Measurements from ENCODE around the gene KAZN. TPM values are rescaled to one million over a fixed set of nuclear protein-coding genes. Genes with fewer than 3 reads are reported as not detected.

Gene KAZN
- total RNA-seq, 4 donors from 2014 or later = 9.2 to 30.6 (median 21.2) TPM

DNA sequence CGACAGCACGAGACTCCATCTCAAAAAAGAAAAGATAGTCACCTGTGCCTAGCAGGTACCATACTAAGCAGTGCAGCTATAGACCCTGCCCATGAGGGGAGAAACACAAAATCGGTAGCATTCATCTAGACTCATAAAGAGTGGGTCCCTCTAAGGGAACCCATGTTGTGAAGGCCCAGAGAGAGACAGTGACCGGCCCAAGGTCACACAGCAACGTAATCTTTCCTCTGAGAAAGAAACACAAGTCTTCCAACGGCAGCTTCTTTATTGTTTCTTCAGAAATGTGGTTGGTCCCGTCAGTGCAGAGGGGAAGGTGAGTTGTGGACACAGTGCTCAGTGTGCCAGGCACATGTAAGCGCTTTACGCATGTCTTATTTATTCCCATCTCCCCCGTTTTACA, 356.4 kb downstream of the KAZN start:
- ATAC-seq (ENCODE audit: low FRiP score) (no peak), DNase-seq (ENCODE audit: low spot score) (no peak)
- no peak for TF ChIP-seq CTCF (IDR thresholded peaks at IDR 0.05)

DNA sequence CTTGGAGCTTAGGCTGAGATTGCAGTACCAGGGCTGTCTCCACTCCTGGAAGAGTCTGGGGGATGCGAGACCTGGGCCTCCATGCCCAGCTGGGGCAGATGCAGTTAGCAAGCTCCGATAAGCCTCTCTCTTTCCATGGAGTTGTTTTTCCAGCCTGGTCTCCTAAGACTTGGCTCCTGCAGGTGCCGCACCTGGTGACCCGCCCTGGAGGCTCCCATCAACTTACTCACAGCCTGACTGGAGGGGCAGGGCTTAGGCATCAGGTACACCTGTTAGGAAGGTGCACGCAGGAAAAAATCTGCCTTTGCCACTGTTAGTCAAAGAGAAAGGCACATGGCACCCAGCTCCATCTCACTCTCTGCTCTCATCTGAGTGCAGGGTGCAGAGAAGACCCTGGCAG, 356.9 kb downstream of the KAZN start:
- ATAC-seq (ENCODE audit: low FRiP score) (no peak), DNase-seq (ENCODE audit: low spot score) (no peak)
- no peak for TF ChIP-seq CTCF (IDR thresholded peaks at IDR 0.05)

DNA sequence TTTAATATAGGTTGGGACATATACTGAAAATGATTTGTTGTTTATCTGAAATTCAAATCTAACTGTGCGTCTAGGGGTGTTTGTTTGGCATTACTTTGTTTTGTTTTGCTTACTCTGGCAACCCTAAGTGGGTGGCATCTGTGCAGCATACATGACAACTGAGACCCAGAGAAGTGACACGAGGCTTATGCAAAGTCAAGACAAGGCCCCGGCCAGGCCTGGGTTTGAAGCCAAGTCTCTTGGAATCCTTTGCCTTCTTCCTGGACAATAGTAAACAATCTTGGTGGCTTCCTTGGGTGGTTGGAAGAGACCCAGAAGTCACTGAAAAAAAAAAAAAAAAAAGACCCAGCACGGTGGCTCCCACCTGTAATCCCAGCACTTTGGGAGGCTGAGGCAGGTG, 357.5 kb downstream of the KAZN start:
- ATAC-seq (ENCODE audit: low FRiP score) (no peak), DNase-seq (ENCODE audit: low spot score) (no peak)
- TF ChIP-seq CTCF (IDR thresholded peaks at IDR 0.05) = no peak

DNA sequence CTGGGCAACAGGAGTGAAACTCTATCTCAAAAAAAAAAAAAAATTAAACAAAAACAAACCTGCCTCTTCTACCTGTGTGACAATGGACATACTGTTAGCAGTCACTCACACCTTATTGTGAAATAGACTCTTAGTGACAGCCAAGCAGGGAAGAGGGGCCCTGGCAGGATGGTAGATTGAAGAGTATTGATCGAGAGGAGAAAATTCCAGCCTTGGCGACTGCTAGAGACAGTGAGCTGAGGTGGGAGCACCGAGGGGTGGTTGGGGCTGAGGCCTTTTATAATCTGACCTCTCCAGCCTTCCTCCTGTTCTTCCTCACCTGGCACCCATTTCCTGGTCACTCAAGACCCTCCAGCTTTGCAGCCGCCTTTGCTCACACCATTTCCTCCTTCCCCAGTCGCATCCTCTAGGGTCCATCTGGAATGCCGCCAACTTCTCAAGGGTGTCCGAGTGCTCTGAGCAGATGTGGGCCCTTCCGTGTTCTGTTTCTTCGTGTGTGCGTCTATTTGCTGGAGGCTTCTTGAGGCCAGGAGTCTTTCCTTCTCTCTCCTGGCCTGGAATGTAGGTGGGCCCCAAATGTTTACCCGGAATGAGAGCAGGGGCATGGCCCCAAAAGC, 358.2 kb downstream of the KAZN start:
- no peak for DNase-seq (ENCODE audit: low spot score)
- TF ChIP-seq CTCF (IDR thresholded peaks at IDR 0.05) = no peak
- ATAC-seq (ENCODE audit: low FRiP score) = no peak

DNA sequence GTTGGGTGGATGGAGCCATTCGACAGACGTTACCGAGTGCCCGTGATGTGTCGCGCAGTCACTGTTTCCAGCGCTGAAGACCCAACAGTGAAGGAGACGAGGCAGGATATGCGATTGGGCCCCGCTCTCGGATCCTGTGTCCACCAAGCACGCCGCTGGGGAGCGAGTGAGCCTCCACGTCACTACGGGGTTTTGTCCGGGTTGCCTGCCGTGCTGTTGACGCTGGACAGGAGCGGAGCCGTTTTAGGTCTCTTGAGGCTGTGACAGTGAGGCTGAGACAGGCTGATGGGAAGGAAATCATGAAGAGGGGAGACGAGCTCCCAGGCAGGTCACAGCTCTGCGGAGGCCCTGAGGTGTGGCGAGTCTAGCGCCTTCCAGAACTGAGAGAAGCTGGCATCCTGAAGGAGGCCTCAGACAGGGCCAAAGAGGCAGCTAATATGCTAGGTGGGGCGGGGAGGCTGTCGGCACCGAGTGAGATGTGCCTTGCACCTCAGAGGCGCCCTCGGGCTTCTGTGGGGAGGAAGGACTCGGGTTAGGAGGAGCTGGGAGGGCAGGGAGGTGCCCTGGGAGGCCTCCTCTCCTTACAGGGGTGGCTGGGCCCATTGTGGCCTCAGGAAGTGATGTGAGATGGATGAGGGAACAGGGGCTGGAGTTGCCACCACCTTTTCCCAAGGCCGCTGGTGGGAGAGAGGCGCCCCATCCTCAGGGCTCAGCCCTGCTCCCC, 359.1 kb downstream of the KAZN start:
- DNase-seq (ENCODE audit: low spot score) (no peak), ATAC-seq (ENCODE audit: low FRiP score) (no peak)
- no peak for TF ChIP-seq CTCF (IDR thresholded peaks at IDR 0.05)

DNA sequence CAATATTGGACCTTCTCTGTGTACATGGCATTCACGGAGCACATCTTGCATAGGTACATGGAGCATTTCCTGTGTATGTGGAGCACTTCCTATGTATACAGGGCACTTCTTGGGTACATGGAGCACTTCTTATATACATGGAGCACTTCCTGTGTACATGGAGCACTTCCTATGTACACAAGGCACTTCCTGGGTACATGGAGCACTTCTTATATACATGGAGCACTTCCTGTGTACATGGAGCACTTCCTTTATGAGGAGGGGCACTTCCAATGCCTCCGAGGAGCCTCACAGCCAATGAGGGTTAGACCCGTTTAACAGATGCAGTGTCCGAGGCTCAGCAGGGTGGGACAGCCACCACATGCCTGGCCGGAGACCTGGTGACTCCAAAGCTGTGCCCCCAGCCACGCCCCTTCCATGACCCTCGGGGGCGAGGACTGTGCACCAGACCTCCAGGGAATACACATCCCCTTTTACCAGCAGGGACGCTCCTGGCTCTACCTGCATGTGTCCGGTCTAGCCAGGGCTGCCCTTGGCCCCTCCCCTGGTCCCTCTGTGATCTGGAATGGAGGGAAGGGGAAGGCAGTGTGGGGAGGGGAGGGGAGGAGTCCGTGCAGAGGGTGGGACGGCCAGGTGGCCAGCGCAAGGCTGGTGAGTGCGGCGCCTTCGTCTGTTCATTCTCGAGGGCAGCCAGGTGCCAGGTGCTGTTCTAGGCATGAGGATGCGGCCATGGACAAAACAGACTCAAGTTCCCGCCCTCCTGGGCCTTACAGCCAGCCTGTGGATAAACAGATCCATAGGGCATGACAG, 360.0 kb downstream of the KAZN start:
- TF ChIP-seq CTCF (IDR thresholded peaks at IDR 0.05) = no peak
- DNase-seq (ENCODE audit: low spot score) (no peak), ATAC-seq (ENCODE audit: low FRiP score) (no peak)

All from omental fat pad (tissue), 4 donors.